A549 (cell line): ENCODE measurements around the gene AADAC. TPM values are rescaled to one million over a fixed set of nuclear protein-coding genes. Genes with fewer than 3 reads are reported as not detected.

Source experiments
- ATAC-seq, 2 experiments: fragments of 200-7000 bp in 1 of 2; fragments of >200 bp in 1 of 2; cut with Nextera tagmentation in 1 of 2; cut with Tn5 transposase in 1 of 2; 3 replicates each; pipeline versions ENCODE4 v1.8.0 to v1.9.1; 2018 to 2020; ENCODE audit warnings: mild to moderate bottlenecking in 1 of 2, moderate library complexity in 1 of 2
- CTCF ChIA-PET: fragments of 300-600 bp; sonication (Branson Sonifier 250); formaldehyde crosslinking; extraction: SDS; loops from one replicate; lab custom pipeline; 2021; ENCODE audit warnings: antibody characterized with exemption, inconsistent platforms; lab: Yijun Ruan, JAX
- POLR2A ChIA-PET: fragments of 350-600 bp; formaldehyde crosslinking; extraction: SDS; loops from one replicate; lab custom pipeline; 2021; ENCODE audit warnings: antibody characterized with exemption, inconsistent platforms; lab: Yijun Ruan, JAX
- DNase-seq, 2 experiments: peaks; one replicate each; pipeline versions ENCODE4 v3.0.0 to v3.0.0-alpha.2; 2011 to 2016; ENCODE audit warnings: low read depth in 1 of 2, low spot score in 1 of 2
- FAIRE-seq: peaks from 2 replicates; lab custom pipeline; 2011; peaks lifted over from hg19 to GRCh38; lab: Jason Lieb, UNC
- H3K27ac ChIP-seq, 2 experiments: fragments of >200 bp; sonication (Bioruptor Twin); formaldehyde crosslinking; 3 replicates each; pipeline ENCODE4 v1.5.1; 2016 to 2017
- H3K4me1 ChIP-seq: fragments of >200 bp; sonication (Bioruptor Twin); formaldehyde crosslinking; 3 replicates; pipeline ENCODE4 v1.6.1; 2016
- H3K4me2 ChIP-seq: fragments of >200 bp; sonication (Bioruptor Twin); formaldehyde crosslinking; 3 replicates; pipeline ENCODE4 v1.6.1; 2016
- H3K4me3 ChIP-seq: fragments of >200 bp; sonication (Bioruptor Twin); formaldehyde crosslinking; 3 replicates; pipeline ENCODE4 v1.5.1; 2016
- H3K9me3 ChIP-seq: fragments of >200 bp; sonication (Bioruptor Twin); formaldehyde crosslinking; 3 replicates; pipeline ENCODE4 v1.6.1; 2016
- BCL3 ChIP-seq: fragments of >200 bp; sonication (Bioruptor Twin); formaldehyde crosslinking; IDR thresholded peaks from 3 replicates; pipeline ENCODE4 v1.6.1; 2016
- CBX2 ChIP-seq: fragments of 200-600 bp; sonication (generic); IDR thresholded peaks from 2 replicates; pipeline ENCODE4 v1.6.1; 2016; ENCODE audit warnings: low read depth, mild to moderate bottlenecking, borderline replicate concordance
- CEBPB ChIP-seq, 2 experiments: fragments of >200 bp in 1 of 2; sonication (Bioruptor Twin) in 1 of 2; formaldehyde crosslinking in 1 of 2; IDR thresholded peaks; 2 replicates each; pipeline ENCODE4 v1.6.1; 2012 to 2016
- EHMT2 ChIP-seq: fragments of 200-600 bp; sonication (generic); IDR thresholded peaks from 2 replicates; pipeline ENCODE4 v1.6.1; 2016; ENCODE audit warnings: antibody characterized with exemption, low read depth, mild to moderate bottlenecking, moderate library complexity
- EP300 ChIP-seq, 2 experiments: fragments of >200 bp; sonication (Bioruptor Twin); formaldehyde crosslinking; IDR thresholded peaks; 2 replicates in 1 of 2; 3 replicates in 1 of 2; pipeline ENCODE4 v1.6.1; 2016 to 2017
- FOSL2 ChIP-seq, 2 experiments: fragments of 450-650 bp in 1 of 2; fragments of >200 bp in 1 of 2; sonication (Bioruptor Twin) in 1 of 2; formaldehyde crosslinking; IDR thresholded peaks; 2 replicates each; pipeline versions ENCODE4 v1.5.0 to v1.6.1; 2016 to 2020; ENCODE audit warnings: mild to moderate bottlenecking in 1 of 2, moderate library complexity in 1 of 2
- HDAC2 ChIP-seq: fragments of 200-600 bp; sonication (generic); IDR thresholded peaks from 2 replicates; pipeline ENCODE4 v1.6.1; 2016
- HOXA7 ChIP-seq: fragments of 250-450 bp; sonication (Bioruptor Pico); IDR thresholded peaks from 2 replicates; pipeline ENCODE4 v1.5.0; 2020; ENCODE audit warnings: mild to moderate bottlenecking, moderate library complexity
- HOXB13 ChIP-seq: fragments of 250-450 bp; sonication (Bioruptor Pico); IDR thresholded peaks from 2 replicates; pipeline ENCODE4 v1.5.0; 2020; ENCODE audit warnings: low read depth, mild to moderate bottlenecking, moderate library complexity
- JUNB ChIP-seq: fragments of >200 bp; sonication (Bioruptor Twin); formaldehyde crosslinking; IDR thresholded peaks from 2 replicates; pipeline ENCODE4 v1.6.1; 2016
- MAFK ChIP-seq: fragments of 450-650 bp; IDR thresholded peaks from 2 replicates; pipeline ENCODE4 v1.6.1; 2014; ENCODE audit not compliant: partially characterized antibody
- MYC ChIP-seq: IDR thresholded peaks from 2 replicates; pipeline ENCODE4 v1.6.1; 2012; ENCODE audit warnings: mild to moderate bottlenecking, inconsistent platforms, low read length, improper control_type of control experiment, borderline replicate concordance
- RAD21 ChIP-seq, 2 experiments: fragments of >200 bp in 1 of 2; sonication (Bioruptor Twin) in 1 of 2; formaldehyde crosslinking in 1 of 2; IDR thresholded peaks in 1 of 2; conservative IDR thresholded peaks in 1 of 2; 2 replicates in 1 of 2; 3 replicates in 1 of 2; pipeline ENCODE4 v1.6.1; 2012 to 2018; ENCODE audit warnings: inconsistent platforms in 1 of 2
- RARB ChIP-seq: fragments of 250-450 bp; sonication (Bioruptor Pico); IDR thresholded peaks from 2 replicates; pipeline ENCODE4 v1.8.0; 2021; ENCODE audit warnings: mild to moderate bottlenecking, moderate library complexity
- RCOR1 ChIP-seq: fragments of 150-350 bp; IDR thresholded peaks from 2 replicates; pipeline ENCODE4 v1.6.1; 2014; ENCODE audit warnings: antibody characterized with exemption, low read length, low read depth
- TFCP2L1 ChIP-seq: fragments of 250-450 bp; sonication (Bioruptor Pico); IDR thresholded peaks from 2 replicates; pipeline ENCODE4 v1.5.0; 2021; ENCODE audit warnings: mild to moderate bottlenecking
- ZC3H11A ChIP-seq: fragments of 450-650 bp; IDR thresholded peaks from 2 replicates; pipeline ENCODE4 v1.6.1; 2014; ENCODE audit warnings: antibody characterized with exemption, mild to moderate bottlenecking
- WGBS: methylation state at CpG from one replicate; pipeline ENCODE4 v1.1.6; 2017; ENCODE audit errors: missing lambda C conversion rate; 5-methylcytosine and 5-hydroxymethylcytosine counted together
- polyA plus RNA-seq, 4 experiments: library from polyadenylated mRNA; depleted of rRNA in 3 of 4; stranded (reverse); fragments of >200 nt; fragmentation: RNase III in 1 of 4; extraction: RNeasy Plus Mini Kit Qiagen cat#74134 plus additional on column Dnase treatment in 1 of 4; gene quantifications; 2 replicates in 3 of 4; 3 replicates in 1 of 4; pipeline ENCODE4 v1.2.3, GENCODE V29; 2011 to 2017
- TF ChIP-seq, protein P1 (sequence below): IDR thresholded peaks from 2 replicates; pipeline ENCODE4 v1.6.1; 2012
- TF ChIP-seq, protein P2 (sequence below): fragments of 250-450 bp; sonication (Bioruptor Pico); IDR thresholded peaks from 2 replicates; pipeline ENCODE4 v1.5.0; 2020; ENCODE audit warnings: low read depth, mild to moderate bottlenecking, moderate library complexity

The AADAC gene
- polyA plus RNA-seq, 2 of the 4 experiments (the other 2 are of a cell fraction), result 15.3 to 45.0 TPM

DNA sequence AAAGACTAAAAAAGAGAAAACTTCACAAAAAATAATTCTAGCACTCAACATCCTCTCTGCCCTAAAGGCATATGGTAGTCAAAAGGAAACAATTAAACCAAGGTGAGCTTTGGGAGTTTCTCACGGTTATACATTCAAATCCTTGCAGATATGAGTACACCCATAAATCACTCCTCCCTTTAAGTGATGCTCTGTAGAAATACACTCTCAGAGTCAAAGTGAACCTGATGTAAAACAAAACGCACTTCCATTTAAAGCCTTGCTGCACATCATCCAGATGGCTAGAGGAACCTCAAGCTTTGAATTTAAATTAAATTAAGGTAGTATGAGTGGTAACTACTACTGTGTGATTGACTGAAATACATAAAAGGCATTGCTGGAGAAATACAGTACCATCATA, 36.0 kb upstream of the AADAC start (continued):
- TF ChIP-seq HOXB13 (CRISPR knock-in tag) (no peak), ZC3H11A (no peak), JUNB (no peak)

DNA sequence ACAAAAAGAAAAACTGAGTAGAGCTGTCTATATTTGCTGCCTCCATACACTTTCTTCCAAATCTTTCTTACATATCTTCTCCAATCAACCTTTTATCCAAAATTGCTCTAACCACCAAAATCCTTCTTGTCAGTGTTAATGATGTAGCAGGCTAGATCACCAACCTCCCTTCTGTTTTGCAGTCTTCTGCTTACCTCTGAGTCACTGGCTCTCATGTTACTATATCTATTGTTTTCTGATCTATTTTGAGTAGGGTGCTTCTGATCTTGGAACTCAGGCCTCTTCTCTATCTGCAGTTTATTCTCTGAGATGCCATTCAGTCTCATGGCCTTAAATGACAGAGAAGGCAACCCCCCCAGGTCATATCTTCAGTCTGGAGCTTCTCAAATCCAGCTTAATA, 26.3 kb upstream of the AADAC start:
- TF ChIP-seq CBX2 (no peak), MYC (no peak), BCL3 (no peak), HDAC2 (no peak), RAD21 (conservative IDR thresholded peaks at IDR 0.05 in 1 of 2, IDR thresholded peaks at IDR 0.05 in 1 of 2) (no peak), RCOR1 (no peak)
- Histone ChIP-seq H3K4me2 (no peak overlapping the region), H3K4me1 (peaks cover 47% of the 10 kb centered on the region), H3K9me3 (peaks cover 2% of the 10 kb centered on the region; the same call in 1 of the 3 replicates), H3K4me3 (no peak overlapping the region), H3K27ac (peak overlapping the region in 1 of 2 experiments; percentile 23; a peak in 1 of 6 replicates)
- FAIRE-seq (no peak), ATAC-seq (no peak; a peak in 1 of 6 replicates), DNase-seq (no peak)
- CTCF ChIA-PET, result no interaction called here
- POLR2A ChIA-PET, result no interaction called here

GRCh38 chr3:151788401-151788800, 25.5 kb upstream of the AADAC start:
- WGBS, result 79% methylated on average over 2 of the region's 2 CpGs
- Histone ChIP-seq H3K4me2 (no peak overlapping the region), H3K27ac (no peak overlapping the region), H3K9me3 (peaks cover 2% of the 10 kb centered on the region; the same call in 1 of the 3 replicates), H3K4me3 (no peak overlapping the region), H3K4me1 (peaks cover 55% of the 10 kb centered on the region)
- DNase-seq (no peak), ATAC-seq (0 out of 6 replicates have a peak, but pooled peaks of 1 of the 2 experiments have one; percentile 4), FAIRE-seq (no peak)
- CTCF ChIA-PET, result no interaction called here
- no peak for TF ChIP-seq FOSL2 (IDR thresholded peaks at IDR 0.05)
- no peak for TF ChIP-seq FOSL2 (CRISPR knock-in tag; IDR thresholded peaks at IDR 0.05)
- TF ChIP-seq RARB (CRISPR knock-in tag), result no peak
- TF ChIP-seq, protein P1, sequence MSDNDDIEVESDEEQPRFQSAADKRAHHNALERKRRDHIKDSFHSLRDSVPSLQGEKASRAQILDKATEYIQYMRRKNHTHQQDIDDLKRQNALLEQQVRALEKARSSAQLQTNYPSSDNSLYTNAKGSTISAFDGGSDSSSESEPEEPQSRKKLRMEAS, result no peak
- TF ChIP-seq EP300 (IDR thresholded peaks at IDR 0.05), result no peak
- TF ChIP-seq TFCP2L1 (CRISPR knock-in tag), result no peak
- TF ChIP-seq, all 56 proteins: peak for 0
- POLR2A ChIA-PET, result no interaction called here

GRCh38 chr3:151789853-151790463, 24.0 kb upstream of the AADAC start:
- POLR2A ChIA-PET, result no interaction called here
- no peak for FAIRE-seq
- CTCF ChIA-PET, result no interaction called here

More at GRCh38 chr3:151789853-151790463, 24.0 kb upstream of the AADAC start:
- 41% methylated on average over 1 of the region's 1 CpG for WGBS
- Histone ChIP-seq H3K4me3 (no peak overlapping the region), H3K9me3 (peaks cover 2% of the 10 kb centered on the region; the same call in 1 of the 3 replicates), H3K4me2 (peak overlapping the region; percentile 24), H3K27ac (peak overlapping the region; percentile 29 to 57; a peak in 4 of 6 replicates), H3K4me1 (peaks cover 71% of the 10 kb centered on the region)
- no peak for DNase-seq
- TF ChIP-seq CEBPB (IDR thresholded peaks at IDR 0.05) (peak in 1 of 2 experiments; percentile 6; a peak in 1 of 4 replicates), EHMT2 (no peak), TFCP2L1 (CRISPR knock-in tag) (no peak), MAFK (no peak), HOXA7 (CRISPR knock-in tag) (peak; percentile 49), FOSL2 (IDR thresholded peaks at IDR 0.05) (no peak), FOSL2 (CRISPR knock-in tag; IDR thresholded peaks at IDR 0.05) (peak; percentile 4; the same call in 1 of the 2 replicates)
- TF ChIP-seq, protein P2, sequence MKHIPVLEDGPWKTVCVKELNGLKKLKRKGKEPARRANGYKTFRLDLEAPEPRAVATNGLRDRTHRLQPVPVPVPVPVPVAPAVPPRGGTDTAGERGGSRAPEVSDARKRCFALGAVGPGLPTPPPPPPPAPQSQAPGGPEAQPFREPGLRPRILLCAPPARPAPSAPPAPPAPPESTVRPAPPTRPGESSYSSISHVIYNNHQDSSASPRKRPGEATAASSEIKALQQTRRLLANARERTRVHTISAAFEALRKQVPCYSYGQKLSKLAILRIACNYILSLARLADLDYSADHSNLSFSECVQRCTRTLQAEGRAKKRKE (CRISPR knock-in tag), result no peak
- TF ChIP-seq, all 56 proteins: peak for 3
- ATAC-seq, result no peak
